A549 (cell line): ENCODE results near the gene ACSM6. TPM values are rescaled to one million over a fixed set of nuclear protein-coding genes. Genes with fewer than 3 reads are reported as not detected.
A peak's percentile ranks its signal among the peaks of the same experiment; 100 is the strongest.

ENCODE experiments used
- ATAC-seq, 2 experiments: fragments of 200-7000 bp in 1 of 2; fragments of >200 bp in 1 of 2; cut with Nextera tagmentation in 1 of 2; cut with Tn5 transposase in 1 of 2; 3 replicates each; pipeline versions ENCODE4 v1.8.0 to v1.9.1; 2018 to 2020; ENCODE audit warnings: mild to moderate bottlenecking in 1 of 2, moderate library complexity in 1 of 2
- CTCF ChIA-PET: fragments of 300-600 bp; sonication (Branson Sonifier 250); formaldehyde crosslinking; extraction: SDS; loops from one replicate; lab custom pipeline; 2021; ENCODE audit warnings: antibody characterized with exemption, inconsistent platforms; lab: Yijun Ruan, JAX
- POLR2A ChIA-PET: fragments of 350-600 bp; formaldehyde crosslinking; extraction: SDS; loops from one replicate; lab custom pipeline; 2021; ENCODE audit warnings: antibody characterized with exemption, inconsistent platforms; lab: Yijun Ruan, JAX
- DNase-seq, 2 experiments: peaks; one replicate each; pipeline versions ENCODE4 v3.0.0 to v3.0.0-alpha.2; 2011 to 2016; ENCODE audit warnings: low read depth in 1 of 2, low spot score in 1 of 2
- FAIRE-seq: peaks from 2 replicates; lab custom pipeline; 2011; peaks lifted over from hg19 to GRCh38; lab: Jason Lieb, UNC
- H3K27ac ChIP-seq, 2 experiments: fragments of >200 bp; sonication (Bioruptor Twin); formaldehyde crosslinking; 3 replicates each; pipeline ENCODE4 v1.5.1; 2016 to 2017
- H3K4me1 ChIP-seq: fragments of >200 bp; sonication (Bioruptor Twin); formaldehyde crosslinking; 3 replicates; pipeline ENCODE4 v1.6.1; 2016
- H3K4me2 ChIP-seq: fragments of >200 bp; sonication (Bioruptor Twin); formaldehyde crosslinking; 3 replicates; pipeline ENCODE4 v1.6.1; 2016
- H3K4me3 ChIP-seq: fragments of >200 bp; sonication (Bioruptor Twin); formaldehyde crosslinking; 3 replicates; pipeline ENCODE4 v1.5.1; 2016
- H3K9me3 ChIP-seq: fragments of >200 bp; sonication (Bioruptor Twin); formaldehyde crosslinking; 3 replicates; pipeline ENCODE4 v1.6.1; 2016
- CEBPB ChIP-seq, 2 experiments: fragments of >200 bp in 1 of 2; sonication (Bioruptor Twin) in 1 of 2; formaldehyde crosslinking in 1 of 2; IDR thresholded peaks; 2 replicates each; pipeline ENCODE4 v1.6.1; 2012 to 2016
- CHD2 ChIP-seq: fragments of 150-350 bp; IDR thresholded peaks from 2 replicates; pipeline ENCODE4 v1.6.1; 2014; ENCODE audit warnings: low read length; ENCODE audit not compliant: partially characterized antibody
- CTCF ChIP-seq: fragments of >200 bp; sonication (Bioruptor Twin); formaldehyde crosslinking; IDR thresholded peaks from 3 replicates; pipeline ENCODE4 v1.5.1; 2016
- E2F6 ChIP-seq: IDR thresholded peaks from 2 replicates; pipeline ENCODE4 v1.6.1; 2012; ENCODE audit warnings: low read depth, borderline replicate concordance
- EHMT2 ChIP-seq: fragments of 200-600 bp; sonication (generic); IDR thresholded peaks from 2 replicates; pipeline ENCODE4 v1.6.1; 2016; ENCODE audit warnings: antibody characterized with exemption, low read depth, mild to moderate bottlenecking, moderate library complexity
- FOXS1 ChIP-seq: fragments of 250-450 bp; sonication (Bioruptor Pico); IDR thresholded peaks from 2 replicates; pipeline ENCODE4 v1.5.0; 2020; ENCODE audit warnings: mild to moderate bottlenecking, moderate library complexity
- HOXB5 ChIP-seq: fragments of 250-450 bp; sonication (Bioruptor Pico); IDR thresholded peaks from 2 replicates; pipeline ENCODE4 v1.5.0; 2020; ENCODE audit warnings: mild to moderate bottlenecking, moderate library complexity
- KDM1A ChIP-seq: fragments of 200-600 bp; sonication (generic); IDR thresholded peaks from 2 replicates; pipeline ENCODE4 v1.6.1; 2016; ENCODE audit warnings: low read depth, mild to moderate bottlenecking
- MYC ChIP-seq: IDR thresholded peaks from 2 replicates; pipeline ENCODE4 v1.6.1; 2012; ENCODE audit warnings: mild to moderate bottlenecking, inconsistent platforms, low read length, improper control_type of control experiment, borderline replicate concordance
- NFE2L2 ChIP-seq: fragments of 150-350 bp; conservative IDR thresholded peaks from 2 replicates; pipeline ENCODE4 v1.6.1; 2014; ENCODE audit warnings: low read length
- NPAS2 ChIP-seq: fragments of 250-450 bp; sonication (Bioruptor Pico); IDR thresholded peaks from 2 replicates; pipeline ENCODE4 v1.8.0; 2022; ENCODE audit warnings: mild to moderate bottlenecking, moderate library complexity, borderline replicate concordance
- RAD21 ChIP-seq, 2 experiments: fragments of >200 bp in 1 of 2; sonication (Bioruptor Twin) in 1 of 2; formaldehyde crosslinking in 1 of 2; IDR thresholded peaks in 1 of 2; conservative IDR thresholded peaks in 1 of 2; 2 replicates in 1 of 2; 3 replicates in 1 of 2; pipeline ENCODE4 v1.6.1; 2012 to 2018; ENCODE audit warnings: inconsistent platforms in 1 of 2
- RARB ChIP-seq: fragments of 250-450 bp; sonication (Bioruptor Pico); IDR thresholded peaks from 2 replicates; pipeline ENCODE4 v1.8.0; 2021; ENCODE audit warnings: mild to moderate bottlenecking, moderate library complexity
- RFX5 ChIP-seq: fragments of 450-650 bp; IDR thresholded peaks from 2 replicates; pipeline ENCODE4 v1.7.1; 2014; ENCODE audit warnings: antibody characterized with exemption, mild to moderate bottlenecking, moderate library complexity
- SMC3 ChIP-seq: fragments of >200 bp; sonication (Bioruptor Twin); formaldehyde crosslinking; IDR thresholded peaks from 3 replicates; pipeline ENCODE4 v1.6.1; 2018; ENCODE audit warnings: inconsistent platforms
- TFCP2L1 ChIP-seq: fragments of 250-450 bp; sonication (Bioruptor Pico); IDR thresholded peaks from 2 replicates; pipeline ENCODE4 v1.5.0; 2021; ENCODE audit warnings: mild to moderate bottlenecking
- WGBS: methylation state at CpG from one replicate; pipeline ENCODE4 v1.1.6; 2017; ENCODE audit errors: missing lambda C conversion rate; 5-methylcytosine and 5-hydroxymethylcytosine counted together
- polyA plus RNA-seq, 4 experiments: library from polyadenylated mRNA; depleted of rRNA in 3 of 4; stranded (reverse); fragments of >200 nt; fragmentation: RNase III in 1 of 4; extraction: RNeasy Plus Mini Kit Qiagen cat#74134 plus additional on column Dnase treatment in 1 of 4; gene quantifications; 2 replicates in 3 of 4; 3 replicates in 1 of 4; pipeline ENCODE4 v1.2.3, GENCODE V29; 2011 to 2017
- TF ChIP-seq, protein P1 (sequence below): fragments of 150-350 bp; IDR thresholded peaks from 2 replicates; pipeline ENCODE4 v1.6.1; 2014; ENCODE audit warnings: low read depth, mild to moderate bottlenecking, low read length

The ACSM6 gene
- polyA plus RNA-seq, 2 of the 4 experiments (the other 2 are of a cell fraction): not detected

GRCh38 chr10:95242581-95243317 is 48.7 kb downstream of the ACSM6 start:
- ATAC-seq (peak; percentile 73 to 87; a peak in 5 of 6 replicates), DNase-seq (peak; percentile 70 to 72), FAIRE-seq (no peak)
- Histone ChIP-seq H3K4me3 (no peak overlapping the region), H3K4me2 (no peak overlapping the region), H3K4me1 (peaks cover 25% of the 10 kb centered on the region), H3K9me3 (no peaks in the 10 kb centered on the region), H3K27ac (peak overlapping the region; percentile 34 to 69; a peak in 5 of 6 replicates)
- ChIA-PET POLR2A (interaction anchor here (0.6 to 1.5 kb wide), 6 partner anchors 34 to 1872 kb away, joined by 3 to 4 read pairs (median 3); partner anchors contain the start of gene PDLIM1), CTCF (interaction anchor here (0.6 to 18.4 kb wide), 63 partner anchors 8 to 623 kb away, joined by 3 to 637 read pairs (median 5); partner anchors contain the start of genes ACSM6 and PDLIM1)
- TF ChIP-seq NFE2L2: no peak
- peak; percentile 99 for TF ChIP-seq SMC3
- TF ChIP-seq MYC: 0 out of 2 replicates have a peak, but pooled peaks have one; percentile 33
- TF ChIP-seq CTCF: peak; percentile 93
- peak; percentile 98 for TF ChIP-seq RAD21 (conservative IDR thresholded peaks at IDR 0.05 in 1 of 2, IDR thresholded peaks at IDR 0.05 in 1 of 2)
- no peak for TF ChIP-seq NPAS2 (CRISPR knock-in tag)
- TF ChIP-seq CEBPB (IDR thresholded peaks at IDR 0.05): peak in 1 of 2 experiments; percentile 46; a peak in 1 of 4 replicates
- 75% methylated on average over 8 of the region's 8 CpGs for WGBS

DNA sequence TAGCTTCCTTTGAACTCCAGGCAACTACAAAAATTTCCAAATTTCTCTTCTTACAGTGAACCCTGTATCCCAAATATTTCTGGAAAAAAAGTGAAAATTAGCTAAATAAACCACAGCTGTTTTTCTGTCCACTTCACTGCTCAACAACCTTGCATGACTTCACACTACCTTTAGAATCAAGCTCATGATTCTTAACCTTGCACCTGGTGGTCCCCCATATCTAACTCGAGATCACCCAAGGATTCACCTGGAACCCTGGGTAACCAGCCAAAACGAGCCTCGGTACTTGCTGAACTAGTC is 49.2 kb downstream of the ACSM6 start:
- peak overlapping the region in 1 of 2 experiments; percentile 3; a peak in 1 of 6 replicates for H3K27ac ChIP-seq
- H3K4me2 ChIP-seq: no peak overlapping the region
- FAIRE-seq (no peak), ATAC-seq (no peak), DNase-seq (no peak)
- H3K9me3 ChIP-seq: no peaks in the 10 kb centered on the region
- 41% methylated on average over 3 of the region's 3 CpGs for WGBS
- H3K4me1 ChIP-seq: peaks cover 25% of the 10 kb centered on the region
- CTCF ChIA-PET: interaction anchor here (0.6 to 18.4 kb wide), 59 partner anchors 10 to 619 kb away, joined by 3 to 637 read pairs (median 5); partner anchors contain the start of genes ACSM6 and PDLIM1
- TF ChIP-seq SMC3 (0 out of 3 replicates have a peak, but pooled peaks have one; percentile 0), MYC (0 out of 2 replicates have a peak, but pooled peaks have one; percentile 8), KDM1A (no peak)
- H3K4me3 ChIP-seq: no peak overlapping the region
- POLR2A ChIA-PET: interaction anchor here (1.2 to 1.3 kb wide), 2 partner anchors 46 to 47 kb away, joined by 3 read pairs; partner anchors contain the start of gene PDLIM1

DNA sequence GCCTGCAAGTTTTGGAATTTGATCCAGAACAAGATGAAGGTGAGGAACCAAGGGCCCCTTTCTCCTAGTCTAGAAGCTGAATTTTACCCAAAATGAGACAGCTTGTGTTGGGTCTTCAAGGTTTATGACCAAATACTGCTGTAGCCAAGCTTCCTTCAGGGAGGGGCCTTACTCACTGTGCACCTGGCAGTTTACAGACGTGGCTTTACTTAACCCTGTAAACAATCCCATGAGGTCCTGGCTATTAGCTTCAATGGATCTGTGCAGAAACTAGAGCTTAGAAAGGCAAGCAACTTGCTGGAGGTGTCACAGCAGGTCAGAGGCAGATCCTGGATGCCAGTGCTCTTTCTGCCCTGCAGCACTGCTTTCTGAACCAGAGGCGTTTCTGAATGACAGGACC is 50.1 kb downstream of the ACSM6 start:
- ATAC-seq (no peak), FAIRE-seq (no peak), DNase-seq (no peak)
- H3K4me2 ChIP-seq: no peak overlapping the region
- no peak for TF ChIP-seq TFCP2L1
- WGBS: 87% methylated on average over 2 of the region's 2 CpGs
- H3K4me3 ChIP-seq: no peak overlapping the region
- peaks cover 28% of the 10 kb centered on the region for H3K4me1 ChIP-seq
- no peaks in the 10 kb centered on the region for H3K9me3 ChIP-seq
- no peak overlapping the region for H3K27ac ChIP-seq
- CTCF ChIA-PET: interaction anchor here (0.9 to 18.4 kb wide), 33 partner anchors 11 to 615 kb away, joined by 3 to 637 read pairs (median 11); partner anchors contain the start of genes ACSM6 and PDLIM1
- POLR2A ChIA-PET: no interaction called here

- Histone ChIP-seq H3K27ac (no peak overlapping the region), H3K4me1 (peaks cover 28% of the 10 kb centered on the region), H3K4me2 (no peak overlapping the region), H3K9me3 (no peaks in the 10 kb centered on the region)
- ATAC-seq (no peak), FAIRE-seq (no peak), DNase-seq (no peak)
- CTCF ChIA-PET: interaction anchor here (0.6 to 18.4 kb wide), 36 partner anchors 10 to 616 kb away, joined by 3 to 637 read pairs (median 8); partner anchors contain the start of gene PDLIM1
- POLR2A ChIA-PET: no interaction called here
- TF ChIP-seq HOXB5 (no peak), NPAS2 (CRISPR knock-in tag) (no peak), RFX5 (no peak), CHD2 (no peak), SMC3 (no peak), EHMT2 (no peak), FOXS1 (CRISPR knock-in tag) (no peak), NFE2L2 (no peak), RARB (no peak), E2F6 (no peak), MYC (no peak)
- TF ChIP-seq, protein P1, sequence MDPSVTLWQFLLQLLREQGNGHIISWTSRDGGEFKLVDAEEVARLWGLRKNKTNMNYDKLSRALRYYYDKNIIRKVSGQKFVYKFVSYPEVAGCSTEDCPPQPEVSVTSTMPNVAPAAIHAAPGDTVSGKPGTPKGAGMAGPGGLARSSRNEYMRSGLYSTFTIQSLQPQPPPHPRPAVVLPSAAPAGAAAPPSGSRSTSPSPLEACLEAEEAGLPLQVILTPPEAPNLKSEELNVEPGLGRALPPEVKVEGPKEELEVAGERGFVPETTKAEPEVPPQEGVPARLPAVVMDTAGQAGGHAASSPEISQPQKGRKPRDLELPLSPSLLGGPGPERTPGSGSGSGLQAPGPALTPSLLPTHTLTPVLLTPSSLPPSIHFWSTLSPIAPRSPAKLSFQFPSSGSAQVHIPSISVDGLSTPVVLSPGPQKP: no peak
- TF ChIP-seq, all 56 proteins: peak for 0
- 93% methylated on average over 6 of the region's 6 CpGs for WGBS
- no peak overlapping the region for H3K4me3 ChIP-seq
Observed at GRCh38 chr10:95245425-95246055, 51.5 kb downstream of the ACSM6 start.
